Esophagus muscularis mucosa (tissue), 4 donors: ENCODE data around the gene SDK2. TPM values are rescaled to one million over a fixed set of nuclear protein-coding genes. Genes with fewer than 3 reads are reported as not detected.

Experiments used
- DNase-seq: peaks from one replicate; pipeline ENCODE4 v3.0.0-alpha.2; 2017; ENCODE audit errors: extremely low spot score
- H3K27ac ChIP-seq, 4 donors: fragments of 200-600 bp; sonication (generic); replicated peaks in 1 of 4; 1 replicate in 3 of 4; 2 replicates in 1 of 4; pipeline ENCODE4 v1.5.1; 2016 to 2019; ENCODE audit warnings: mild to moderate bottlenecking in 1 of 4
- H3K27me3 ChIP-seq, 4 donors: fragments of 200-600 bp; sonication (generic); one replicate each; pipeline versions ENCODE4 v1.5.1 to v1.6.0; 2016 to 2019
- H3K36me3 ChIP-seq, 4 donors: fragments of 200-600 bp; sonication (generic); one replicate each; pipeline ENCODE4 v1.5.1; 2016 to 2019
- H3K4me1 ChIP-seq, 4 donors: fragments of 200-600 bp; sonication (generic); one replicate each; pipeline ENCODE4 v1.5.1; 2016 to 2019
- H3K4me3 ChIP-seq, 4 donors: fragments of 200-600 bp; sonication (generic); 1 replicate in 2 of 4; 2 replicates in 2 of 4; pipeline ENCODE4 v1.5.1; 2016 to 2019; ENCODE audit warnings: mild to moderate bottlenecking in 4 of 4, moderate library complexity in 1 of 4
- H3K9me3 ChIP-seq, 4 donors: fragments of 200-600 bp; sonication (generic); 1 replicate in 3 of 4; 2 replicates in 1 of 4; pipeline ENCODE4 v1.5.1; 2016 to 2019
- CTCF ChIP-seq, 3 experiments: fragments of 200-600 bp in 2 of 3; fragments of 450-650 bp in 1 of 3; sonication (generic) in 2 of 3; IDR thresholded peaks; one replicate each; pipeline ENCODE4 v1.5.1; 2017 to 2019; ENCODE audit warnings: antibody characterized with exemption in 3 of 3, mild to moderate bottlenecking in 2 of 3, moderate library complexity in 1 of 3
- EP300 ChIP-seq: sonication (generic); formaldehyde crosslinking; IDR thresholded peaks from one replicate; pipeline ENCODE4 v1.6.1; 2017; ENCODE audit warnings: antibody characterized with exemption
- POLR2A ChIP-seq: fragments of 450-650 bp; IDR thresholded peaks from one replicate; pipeline ENCODE4 v1.6.1; 2017; ENCODE audit warnings: antibody characterized with exemption, moderate library complexity, mild to moderate bottlenecking, low read depth
- POLR2AphosphoS5 ChIP-seq, 2 donors: sonication (generic); formaldehyde crosslinking; IDR thresholded peaks; one replicate each; pipeline ENCODE4 v1.6.1; 2017; ENCODE audit warnings: antibody characterized with exemption in 2 of 2
- WGBS: methylation state at CpG from one replicate; pipeline ENCODE4 v1.1.5; 2018; 5-methylcytosine and 5-hydroxymethylcytosine counted together
- intact Hi-C: fragments of 100-400 bp; cut with DNase I; formaldehyde crosslinking; loops from one replicate; pipeline ENCODE4 v1.15.1; 2023
- total RNA-seq, 4 donors: library from RNA; depleted of rRNA; stranded (reverse); fragments of >200 nt; gene quantifications; one replicate each; pipeline versions ENCODE4 v1.1.0 to v1.2.1, GENCODE V29; 2016

Gene SDK2
- total RNA-seq, 4 donors from 2014 or later: 0.42 to 2.0 (median 1.2) TPM

GRCh38 chr17:73346501-73347162, 297.6 kb downstream of the SDK2 start:
- H3K27me3 ChIP-seq: no peaks in the 10 kb centered on the region
- intact Hi-C loops: no loop called here
- H3K9me3 ChIP-seq: no peaks in the 10 kb centered on the region
- H3K27ac ChIP-seq: peak overlapping the region in 3 of 4 donors; percentile 5 to 77 (median 67)
- peaks cover 17 to 62% (median 57%) of the 10 kb centered on the region in 4 donors for H3K4me1 ChIP-seq
- DNase-seq: no peak
- no peak overlapping the region for H3K4me3 ChIP-seq
- WGBS: 81% methylated on average over 12 of the region's 12 CpGs
- no peak for TF ChIP-seq EP300
- no peak for TF ChIP-seq POLR2AphosphoS5 (IDR thresholded peaks at IDR 0.05)
- no peak for TF ChIP-seq CTCF (IDR thresholded peaks at IDR 0.05)
- no peaks in the 10 kb centered on the region for H3K36me3 ChIP-seq

- Histone ChIP-seq H3K9me3 (no peaks in the 10 kb centered on the region), H3K27me3 (no peaks in the 10 kb centered on the region), H3K4me3 (peak overlapping the region in 2 of 4 donors; percentile 25 to 27), H3K4me1 (peaks cover 20 to 65% (median 61%) of the 10 kb centered on the region in 4 donors), H3K27ac (peak overlapping the region; percentile 74 to 84 (median 78)), H3K36me3 (no peaks in the 10 kb centered on the region)
- no peak for DNase-seq
- intact Hi-C loops: no loop called here
- WGBS: 38% methylated on average over 5 of the region's 11 CpGs
- TF ChIP-seq POLR2AphosphoS5 (IDR thresholded peaks at IDR 0.05) (no peak), EP300 (no peak), POLR2A (no peak), CTCF (IDR thresholded peaks at IDR 0.05) (no peak)
These were observed 300.3 kb downstream of the SDK2 start for GRCh38 chr17:73343739-73344454.

- Histone ChIP-seq H3K4me3 (peak overlapping the region; percentile 25 to 37 (median 28)), H3K36me3 (no peaks in the 10 kb centered on the region), H3K4me1 (peaks cover 20 to 65% (median 61%) of the 10 kb centered on the region in 4 donors), H3K27me3 (no peaks in the 10 kb centered on the region), H3K27ac (peak overlapping the region; percentile 74 to 84 (median 78)), H3K9me3 (no peaks in the 10 kb centered on the region)
- intact Hi-C loops: no loop called here
- TF ChIP-seq POLR2AphosphoS5 (IDR thresholded peaks at IDR 0.05) (peak; percentile 55 to 62), POLR2A (no peak)
- 20% methylated on average over 6 of the region's 17 CpGs for WGBS
- DNase-seq: no peak
These were observed 301.0 kb downstream of the SDK2 start for GRCh38 chr17:73343168-73343634.

- Histone ChIP-seq H3K27me3 (no peaks in the 10 kb centered on the region), H3K4me1 (peaks cover 20 to 66% (median 62%) of the 10 kb centered on the region in 4 donors), H3K4me3 (peak overlapping the region; percentile 25 to 37 (median 28)), H3K27ac (peak overlapping the region; percentile 74 to 84 (median 78)), H3K9me3 (no peaks in the 10 kb centered on the region), H3K36me3 (no peaks in the 10 kb centered on the region)
- TF ChIP-seq CTCF (IDR thresholded peaks at IDR 0.05) (peak in 1 of 3 experiments; percentile 22), EP300 (no peak)
- WGBS: 42% methylated on average over 7 of the region's 7 CpGs
- intact Hi-C loops: no loop called here
- DNase-seq: no peak
These were observed 301.6 kb downstream of the SDK2 start for GRCh38 chr17:73342541-73343167.

GRCh38 chr17:73342050-73342522, 302.2 kb downstream of the SDK2 start:
- DNase-seq: no peak
- H3K27me3 ChIP-seq: no peaks in the 10 kb centered on the region
- H3K9me3 ChIP-seq: no peaks in the 10 kb centered on the region
- no peak overlapping the region for H3K4me3 ChIP-seq
- TF ChIP-seq CTCF (IDR thresholded peaks at IDR 0.05): no peak
- peak; percentile 50 to 63 for TF ChIP-seq POLR2AphosphoS5 (IDR thresholded peaks at IDR 0.05)
- TF ChIP-seq EP300: no peak
- peak overlapping the region; percentile 74 to 84 (median 78) for H3K27ac ChIP-seq
- intact Hi-C loops: no loop called here
- WGBS: 42% methylated on average over 10 of the region's 12 CpGs
- H3K4me1 ChIP-seq: peaks cover 22 to 64% (median 59%) of the 10 kb centered on the region in 4 donors
- no peaks in the 10 kb centered on the region for H3K36me3 ChIP-seq
